ENCODE results near the gene HOXD9.

- TF ChIP-seq CTCF (IDR thresholded peaks at IDR 0.05) (no peak), KAT7 (CRISPR knock-in tag; IDR thresholded peaks at IDR 0.05; ENCODE audit: borderline replicate concordance) (no peak), CDX4 (CRISPR knock-in tag; IDR thresholded peaks at IDR 0.05; ENCODE audit: borderline replicate concordance) (no peak), SP1 (CRISPR knock-in tag; conservative IDR thresholded peaks at IDR 0.05) (no peak), ESRRA (CRISPR knock-in tag; IDR thresholded peaks at IDR 0.05; ENCODE audit: borderline replicate concordance) (no peak), ZNF416 (CRISPR knock-in tag; IDR thresholded peaks at IDR 0.05) (no peak), CBFB (CRISPR knock-in tag; IDR thresholded peaks at IDR 0.05; ENCODE audit: low read depth) (no peak), ZNF423 (CRISPR knock-in tag; IDR thresholded peaks at IDR 0.05) (no peak)
Observed at GRCh38 chr2:176083796-176084261, 38.7 kb upstream of the HOXD9 start, which contains the start of gene EVX2.

Data from WTC11 (cell line).